HCT116 (cell line): Measurements from ENCODE around the gene AKAP9. TPM values are rescaled to one million over a fixed set of nuclear protein-coding genes. Genes with fewer than 3 reads are reported as not detected.

Experiments used
- ATAC-seq: fragments of 200-7000 bp; cut with Tn5 transposase; 2 replicates; pipeline ENCODE4 v1.9.1; 2020; ENCODE audit warnings: mild to moderate bottlenecking, moderate library complexity
- BruUV-seq: library from RNA; stranded (reverse); fragments of 400-500 nt; replicated peaks from 2 replicates; lab custom pipeline; 2021; lab: Mats Ljungman, UMichigan
- CTCF ChIA-PET: fragments of 300-600 bp; sonication (Branson Sonifier 250); formaldehyde crosslinking; loops from one replicate; lab custom pipeline; 2021; ENCODE audit warnings: antibody characterized with exemption; lab: Charles Lee
- POLR2A ChIA-PET: fragments of 300-600, 350-600 bp; sonication (Branson Sonifier 250); formaldehyde crosslinking; loops from one replicate; lab custom pipeline; 2021; ENCODE audit warnings: antibody characterized with exemption; lab: Charles Lee
- RAD21 ChIA-PET, 2 experiments: fragments of 300-600 bp; sonication (Branson Sonifier 250); formaldehyde crosslinking; loops; one replicate each; lab custom pipeline; 2023; ENCODE audit warnings: low total read pairs in 2 of 2; ENCODE audit not compliant: uncharacterized antibody in 2 of 2, unreplicated experiment in 2 of 2, low non-redundant PET in 1 of 2; lab: Charles Lee
- DNase-seq: peaks from one replicate; pipeline ENCODE4 v3.0.0-alpha.2; 2010; ENCODE audit warnings: low read depth, low spot score
- H2AFZ ChIP-seq: fragments of 200-600 bp; shearing (Covaris generic), sonication (generic); 2 replicates; pipeline ENCODE4 v1.6.1; 2017; ENCODE audit warnings: low read depth, mixed run types, mixed read lengths, antibody characterized with exemption, low read length; ENCODE audit not compliant: poor library complexity, severe bottlenecking
- H3K27ac ChIP-seq: 2 replicates; pipeline ENCODE4 v1.5.1; 2012; ENCODE audit warnings: low read depth, low read length
- H3K27me3 ChIP-seq: fragments of 200-600 bp; sonication (generic); 2 replicates; pipeline ENCODE4 v1.6.1; 2016; ENCODE audit warnings: mixed run types, low read length, mixed read lengths; ENCODE audit not compliant: insufficient read depth
- H3K36me3 ChIP-seq, 2 experiments: fragments of 200-500 bp in 1 of 2; fragments of 200-600 bp in 1 of 2; sonication (Bioruptor generic) in 1 of 2; sonication (generic) in 1 of 2; 2 replicates each; pipeline versions ENCODE4 v1.5.1 to v1.6.1; 2014 to 2016; ENCODE audit warnings: low read length in 2 of 2, inconsistent platforms in 1 of 2, mixed read lengths in 1 of 2, mixed run types in 1 of 2; ENCODE audit not compliant: insufficient read depth in 2 of 2, control insufficient read depth in 1 of 2
- H3K4me1 ChIP-seq, 2 experiments: fragments of 200-600 bp in 1 of 2; sonication (generic) in 1 of 2; 2 replicates each; pipeline versions ENCODE4 v1.5.1 to v1.6.1; 2012 to 2017; ENCODE audit warnings: low read length in 2 of 2, inconsistent platforms in 1 of 2, mild to moderate bottlenecking in 1 of 2, mixed read lengths in 1 of 2, mixed run types in 1 of 2, moderate library complexity in 1 of 2; ENCODE audit not compliant: insufficient read depth in 2 of 2, control insufficient read depth in 1 of 2
- H3K4me2 ChIP-seq: fragments of 200-600 bp; sonication (generic); 2 replicates; pipeline ENCODE4 v1.6.1; 2017; ENCODE audit warnings: mixed run types, low read length, mixed read lengths
- H3K4me3 ChIP-seq, 2 experiments: fragments of 200-600 bp in 1 of 2; sonication (generic) in 1 of 2; replicated peaks in 1 of 2; 2 replicates each; pipeline ENCODE4 v1.5.1; 2011 to 2016; ENCODE audit warnings: low read length in 2 of 2, control low read depth in 1 of 2, low read depth in 1 of 2, mild to moderate bottlenecking in 1 of 2, mixed read lengths in 1 of 2, mixed run types in 1 of 2
- H3K79me2 ChIP-seq: fragments of 200-600 bp; sonication (generic); 2 replicates; pipeline ENCODE4 v1.6.1; 2017; ENCODE audit warnings: mild to moderate bottlenecking, mixed run types, low read length, moderate library complexity, mixed read lengths; ENCODE audit not compliant: insufficient read depth
- H3K9ac ChIP-seq: fragments of 200-600 bp; sonication (generic); 2 replicates; pipeline ENCODE4 v1.6.1; 2016; ENCODE audit warnings: low read length, mixed read lengths
- H3K9me2 ChIP-seq: fragments of 200-600 bp; sonication (generic), shearing (Covaris generic); 2 replicates; pipeline ENCODE4 v1.6.1; 2017; ENCODE audit warnings: mixed run types, mild to moderate bottlenecking, moderate library complexity; ENCODE audit not compliant: insufficient read depth
- H3K9me3 ChIP-seq, 2 experiments: fragments of 200-500 bp in 1 of 2; fragments of 200-600 bp in 1 of 2; sonication (Bioruptor generic) in 1 of 2; sonication (generic) in 1 of 2; 2 replicates each; pipeline ENCODE4 v1.6.1; 2014 to 2017; ENCODE audit warnings: low read length in 2 of 2, mixed read lengths in 2 of 2, inconsistent platforms in 1 of 2, low read depth in 1 of 2, mild to moderate bottlenecking in 1 of 2, mixed run types in 1 of 2, moderate library complexity in 1 of 2; ENCODE audit not compliant: control insufficient read depth in 1 of 2, insufficient read depth in 1 of 2
- H4K20me1 ChIP-seq: fragments of 200-600 bp; sonication (generic), shearing (Covaris generic); 2 replicates; pipeline ENCODE4 v1.6.1; 2017; ENCODE audit warnings: mixed run types, mild to moderate bottlenecking, moderate library complexity; ENCODE audit not compliant: insufficient read depth
- CBX3 ChIP-seq: IDR thresholded peaks from 2 replicates; pipeline ENCODE4 v1.6.1; 2012; ENCODE audit warnings: low read depth
- CEBPB ChIP-seq: IDR thresholded peaks from 2 replicates; pipeline ENCODE4 v1.6.1; 2012; ENCODE audit warnings: low read depth
- CTCF ChIP-seq, 3 experiments: fragments of 200-600 bp in 1 of 3; sonication (generic) in 1 of 3; IDR thresholded peaks in 2 of 3; conservative IDR thresholded peaks in 1 of 3; 2 replicates each; pipeline ENCODE4 v1.5.1; 2012 to 2017; ENCODE audit warnings: low read depth in 2 of 3, low read length in 2 of 3, antibody characterized with exemption in 1 of 3, borderline replicate concordance in 1 of 3, control low read depth in 1 of 3, mild to moderate bottlenecking in 1 of 3, mixed read lengths in 1 of 3, mixed run types in 1 of 3, moderate library complexity in 1 of 3; ENCODE audit not compliant: insufficient read depth in 1 of 3
- EGR1 ChIP-seq: IDR thresholded peaks from 2 replicates; pipeline ENCODE4 v1.6.1; 2012; ENCODE audit warnings: low read depth
- ELF1 ChIP-seq: IDR thresholded peaks from 2 replicates; pipeline ENCODE4 v1.6.1; 2012; ENCODE audit warnings: low read depth, borderline replicate concordance
- EZH2 ChIP-seq: fragments of 200-600 bp; sonication (generic); IDR thresholded peaks from 2 replicates; pipeline ENCODE4 v1.6.1; 2017; ENCODE audit warnings: antibody characterized with exemption, mixed run types
- EZH2phosphoT487 ChIP-seq: fragments of 200-600 bp; IDR thresholded peaks from 2 replicates; pipeline ENCODE4 v1.6.1; 2018; ENCODE audit warnings: antibody characterized with exemption, borderline replicate concordance
- FOSL1 ChIP-seq: IDR thresholded peaks from 2 replicates; pipeline ENCODE4 v1.6.1; 2012; ENCODE audit warnings: low read depth
- JUND ChIP-seq: IDR thresholded peaks from 2 replicates; pipeline ENCODE4 v1.6.1; 2012
- MAX ChIP-seq: IDR thresholded peaks from 2 replicates; pipeline ENCODE4 v1.6.1; 2012
- POLR2A ChIP-seq: IDR thresholded peaks from 2 replicates; pipeline ENCODE4 v1.7.0; 2011; ENCODE audit warnings: borderline replicate concordance; ENCODE audit not compliant: insufficient read depth, insufficient read length; ENCODE audit errors: extremely low read depth
- POLR2AphosphoS5 ChIP-seq: IDR thresholded peaks from 2 replicates; pipeline ENCODE4 v1.6.1; 2011; ENCODE audit warnings: mild to moderate bottlenecking, low read depth, low read length, moderate library complexity
- RAD21 ChIP-seq: IDR thresholded peaks from 2 replicates; pipeline ENCODE4 v1.6.1; 2012; ENCODE audit warnings: low read depth, mild to moderate bottlenecking
- SIN3A ChIP-seq: IDR thresholded peaks from 2 replicates; pipeline ENCODE4 v1.6.1; 2012; ENCODE audit warnings: low read depth
- SP1 ChIP-seq: IDR thresholded peaks from 2 replicates; pipeline ENCODE4 v1.6.1; 2012; ENCODE audit warnings: low read depth
- TCF7L2 ChIP-seq: IDR thresholded peaks from 2 replicates; pipeline ENCODE4 v1.7.0; 2011; ENCODE audit warnings: borderline replicate concordance, inconsistent platforms; ENCODE audit not compliant: insufficient read depth, insufficient read length; ENCODE audit errors: extremely low read depth
- ZNF274 ChIP-seq: fragments of 200-500 bp; sonication (Bioruptor generic); IDR thresholded peaks from 2 replicates; pipeline ENCODE4 v1.6.1; 2014; ENCODE audit warnings: mild to moderate bottlenecking, low read depth, low read length, inconsistent platforms
- intact Hi-C: fragments of 100-400 bp; cut with micrococcal nuclease; formaldehyde crosslinking; loops from 2 replicates; pipeline ENCODE4 v1.10.0; 2022
- total RNA-seq: library from RNA; stranded (reverse); gene quantifications from one replicate; pipeline ENCODE4 v1.2.1, GENCODE V29; 2021; ENCODE audit not compliant: unreplicated experiment
- TF ChIP-seq, protein P1 (sequence below): IDR thresholded peaks from 2 replicates; pipeline ENCODE4 v1.6.1; 2012; ENCODE audit warnings: low read depth
- TF ChIP-seq, protein P2 (sequence below): IDR thresholded peaks from 2 replicates; pipeline ENCODE4 v1.6.1; 2011; ENCODE audit warnings: mild to moderate bottlenecking, low read length, moderate library complexity; ENCODE audit not compliant: insufficient replicate concordance; ENCODE audit errors: extremely low read depth
- TF ChIP-seq, protein P3 (sequence below): IDR thresholded peaks from 2 replicates; pipeline ENCODE4 v1.6.1; 2012

The AKAP9 gene
- total RNA-seq, 1 experiment from 2014 or later, result 32.6 TPM

GRCh38 chr7:91979590-91979989 lies 38.9 kb downstream of the AKAP9 start:
- ChIA-PET RAD21 (no interaction called here), POLR2A (no interaction called here), CTCF (no interaction called here)
- H3K4me2 ChIP-seq, result no peak overlapping the region
- intact Hi-C loops, result no loop called here
- no peaks in the 10 kb centered on the region for H3K9me2 ChIP-seq
- no peak overlapping the region for H3K4me3 ChIP-seq
- H3K79me2 ChIP-seq, result no peaks in the 10 kb centered on the region
- H2AFZ ChIP-seq, result no peak overlapping the region
- no peak for DNase-seq
- no TSS peak for BruUV-seq
- H3K27ac ChIP-seq, result no peak overlapping the region
- no peaks in the 10 kb centered on the region for H3K4me1 ChIP-seq
- H3K9me3 ChIP-seq, result no peaks in the 10 kb centered on the region
- no peaks in the 10 kb centered on the region for H3K36me3 ChIP-seq
- H3K27me3 ChIP-seq, result no peaks in the 10 kb centered on the region
- H3K9ac ChIP-seq, result no peak overlapping the region
- no peaks in the 10 kb centered on the region for H4K20me1 ChIP-seq
- TF ChIP-seq EGR1 (no peak), CTCF (IDR thresholded peaks at IDR 0.05 in 2 of 3, conservative IDR thresholded peaks at IDR 0.05 in 1 of 3; ENCODE audit: borderline replicate concordance in 1 of 3, insufficient read depth in 1 of 3, low read depth in 2 of 3, low read length in 2 of 3) (no peak), TCF7L2 (no peak), JUND (no peak), RAD21 (no peak), ELF1 (no peak), CBX3 (no peak), MAX (no peak), POLR2A (no peak), SIN3A (no peak), FOSL1 (no peak), CEBPB (no peak), EZH2 (no peak), EZH2phosphoT487 (no peak), ZNF274 (no peak), POLR2AphosphoS5 (no peak), SP1 (no peak)
- TF ChIP-seq, protein P1, sequence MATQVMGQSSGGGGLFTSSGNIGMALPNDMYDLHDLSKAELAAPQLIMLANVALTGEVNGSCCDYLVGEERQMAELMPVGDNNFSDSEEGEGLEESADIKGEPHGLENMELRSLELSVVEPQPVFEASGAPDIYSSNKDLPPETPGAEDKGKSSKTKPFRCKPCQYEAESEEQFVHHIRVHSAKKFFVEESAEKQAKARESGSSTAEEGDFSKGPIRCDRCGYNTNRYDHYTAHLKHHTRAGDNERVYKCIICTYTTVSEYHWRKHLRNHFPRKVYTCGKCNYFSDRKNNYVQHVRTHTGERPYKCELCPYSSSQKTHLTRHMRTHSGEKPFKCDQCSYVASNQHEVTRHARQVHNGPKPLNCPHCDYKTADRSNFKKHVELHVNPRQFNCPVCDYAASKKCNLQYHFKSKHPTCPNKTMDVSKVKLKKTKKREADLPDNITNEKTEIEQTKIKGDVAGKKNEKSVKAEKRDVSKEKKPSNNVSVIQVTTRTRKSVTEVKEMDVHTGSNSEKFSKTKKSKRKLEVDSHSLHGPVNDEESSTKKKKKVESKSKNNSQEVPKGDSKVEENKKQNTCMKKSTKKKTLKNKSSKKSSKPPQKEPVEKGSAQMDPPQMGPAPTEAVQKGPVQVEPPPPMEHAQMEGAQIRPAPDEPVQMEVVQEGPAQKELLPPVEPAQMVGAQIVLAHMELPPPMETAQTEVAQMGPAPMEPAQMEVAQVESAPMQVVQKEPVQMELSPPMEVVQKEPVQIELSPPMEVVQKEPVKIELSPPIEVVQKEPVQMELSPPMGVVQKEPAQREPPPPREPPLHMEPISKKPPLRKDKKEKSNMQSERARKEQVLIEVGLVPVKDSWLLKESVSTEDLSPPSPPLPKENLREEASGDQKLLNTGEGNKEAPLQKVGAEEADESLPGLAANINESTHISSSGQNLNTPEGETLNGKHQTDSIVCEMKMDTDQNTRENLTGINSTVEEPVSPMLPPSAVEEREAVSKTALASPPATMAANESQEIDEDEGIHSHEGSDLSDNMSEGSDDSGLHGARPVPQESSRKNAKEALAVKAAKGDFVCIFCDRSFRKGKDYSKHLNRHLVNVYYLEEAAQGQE, result no peak
- TF ChIP-seq, protein P2, sequence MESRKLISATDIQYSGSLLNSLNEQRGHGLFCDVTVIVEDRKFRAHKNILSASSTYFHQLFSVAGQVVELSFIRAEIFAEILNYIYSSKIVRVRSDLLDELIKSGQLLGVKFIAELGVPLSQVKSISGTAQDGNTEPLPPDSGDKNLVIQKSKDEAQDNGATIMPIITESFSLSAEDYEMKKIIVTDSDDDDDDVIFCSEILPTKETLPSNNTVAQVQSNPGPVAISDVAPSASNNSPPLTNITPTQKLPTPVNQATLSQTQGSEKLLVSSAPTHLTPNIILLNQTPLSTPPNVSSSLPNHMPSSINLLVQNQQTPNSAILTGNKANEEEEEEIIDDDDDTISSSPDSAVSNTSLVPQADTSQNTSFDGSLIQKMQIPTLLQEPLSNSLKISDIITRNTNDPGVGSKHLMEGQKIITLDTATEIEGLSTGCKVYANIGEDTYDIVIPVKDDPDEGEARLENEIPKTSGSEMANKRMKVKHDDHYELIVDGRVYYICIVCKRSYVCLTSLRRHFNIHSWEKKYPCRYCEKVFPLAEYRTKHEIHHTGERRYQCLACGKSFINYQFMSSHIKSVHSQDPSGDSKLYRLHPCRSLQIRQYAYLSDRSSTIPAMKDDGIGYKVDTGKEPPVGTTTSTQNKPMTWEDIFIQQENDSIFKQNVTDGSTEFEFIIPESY, result no peak
- TF ChIP-seq, protein P3, sequence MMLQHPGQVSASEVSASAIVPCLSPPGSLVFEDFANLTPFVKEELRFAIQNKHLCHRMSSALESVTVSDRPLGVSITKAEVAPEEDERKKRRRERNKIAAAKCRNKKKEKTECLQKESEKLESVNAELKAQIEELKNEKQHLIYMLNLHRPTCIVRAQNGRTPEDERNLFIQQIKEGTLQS, result no peak
- ATAC-seq, result no peak
